ENCODE measurements around the gene TMEM109.

The TMEM109 gene

GRCh38 chr11:60972182-60973030 is 58.4 kb downstream of the TMEM109 start:
- no peak for DNase-seq

All from NCI-H774 (cell line).